Measurements from ENCODE around the gene NUCB1. TPM values are rescaled to one million over a fixed set of nuclear protein-coding genes. Genes with fewer than 3 reads are reported as not detected.

Gene NUCB1
- total RNA-seq, 2 experiments from 2014 or later: 73.7 to 77.0 TPM

GRCh38 chr19:48969276-48970138, 69.4 kb downstream of the NUCB1 start:
- Mint-ChIP-seq H3K27me3 (no peaks in the 10 kb centered on the region), H3K27ac (no peak overlapping the region), H3K4me3 (no peak overlapping the region), H3K36me3 (ENCODE audit: low read depth) (peaks cover 65% of the 10 kb centered on the region), H3K9me3 (no peaks in the 10 kb centered on the region), H3K4me1 (ENCODE audit: low read depth) (peaks cover 27% of the 10 kb centered on the region)
- H3K36me3 ChIP-seq (ENCODE audit: insufficient read depth, low read length): peaks cover 55% of the 10 kb centered on the region
- DNase-seq: peak in 1 of 14 experiments; percentile 37
- no peak for ATAC-seq (ENCODE audit: poor library complexity)
- POLR2A ChIA-PET: interaction anchor here (1.4 kb wide), 1 partner anchor 11 kb away, joined by 3 read pairs; no protein-coding TSS in a partner anchor
- H3K27ac ChIP-seq (ENCODE audit: low read depth in 1 of 2, low read length in 2 of 2): no peak overlapping the region
- peaks cover 0 to 2% of the 10 kb centered on the region in 2 experiments for H3K27me3 ChIP-seq (ENCODE audit: control insufficient read depth in 1 of 2, insufficient read depth in 2 of 2, low read length in 2 of 2)
- peaks cover 0 to 3% of the 10 kb centered on the region in 2 experiments for H3K9me3 ChIP-seq (ENCODE audit: control insufficient read depth in 1 of 2, insufficient read depth in 1 of 2, low read length in 2 of 2)
- intact Hi-C loops (cut with DNase I, micrococcal nuclease): loop anchor here (2.0 to 5.0 kb wide), 6 partner anchors 37 to 322 kb away; partner anchors contain the start of genes CA11 (in 1 of the 2), DHDH (in 1 of the 2) and PPP1R15A (in 1 of the 2)
- no peak overlapping the region for H3K4me3 ChIP-seq (ENCODE audit: low read length)
- CTCF ChIA-PET: interaction anchor here (1.1 to 2.6 kb wide), 4 partner anchors 69 to 181 kb away, joined by 9 to 31 read pairs (median 12); partner anchors contain the start of genes HSD17B14 and NUCB1
- TF ChIP-seq, protein P1, sequence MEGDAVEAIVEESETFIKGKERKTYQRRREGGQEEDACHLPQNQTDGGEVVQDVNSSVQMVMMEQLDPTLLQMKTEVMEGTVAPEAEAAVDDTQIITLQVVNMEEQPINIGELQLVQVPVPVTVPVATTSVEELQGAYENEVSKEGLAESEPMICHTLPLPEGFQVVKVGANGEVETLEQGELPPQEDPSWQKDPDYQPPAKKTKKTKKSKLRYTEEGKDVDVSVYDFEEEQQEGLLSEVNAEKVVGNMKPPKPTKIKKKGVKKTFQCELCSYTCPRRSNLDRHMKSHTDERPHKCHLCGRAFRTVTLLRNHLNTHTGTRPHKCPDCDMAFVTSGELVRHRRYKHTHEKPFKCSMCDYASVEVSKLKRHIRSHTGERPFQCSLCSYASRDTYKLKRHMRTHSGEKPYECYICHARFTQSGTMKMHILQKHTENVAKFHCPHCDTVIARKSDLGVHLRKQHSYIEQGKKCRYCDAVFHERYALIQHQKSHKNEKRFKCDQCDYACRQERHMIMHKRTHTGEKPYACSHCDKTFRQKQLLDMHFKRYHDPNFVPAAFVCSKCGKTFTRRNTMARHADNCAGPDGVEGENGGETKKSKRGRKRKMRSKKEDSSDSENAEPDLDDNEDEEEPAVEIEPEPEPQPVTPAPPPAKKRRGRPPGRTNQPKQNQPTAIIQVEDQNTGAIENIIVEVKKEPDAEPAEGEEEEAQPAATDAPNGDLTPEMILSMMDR (IDR thresholded peaks at IDR 0.05): no peak
- H3K4me1 ChIP-seq (ENCODE audit: insufficient read depth, low read length): peaks cover 29% of the 10 kb centered on the region

- Histone ChIP-seq H3K36me3 (ENCODE audit: insufficient read depth, low read length) (peaks cover 60% of the 10 kb centered on the region), H3K27me3 (ENCODE audit: control insufficient read depth in 1 of 2, insufficient read depth in 2 of 2, low read length in 2 of 2) (peaks cover 0 to under 1% of the 10 kb centered on the region in 2 experiments), H3K9me3 (ENCODE audit: control insufficient read depth in 1 of 2, insufficient read depth in 1 of 2, low read length in 2 of 2) (peaks cover 0 to 3% of the 10 kb centered on the region in 2 experiments), H3K4me1 (ENCODE audit: insufficient read depth, low read length) (peaks cover 21% of the 10 kb centered on the region), H3K27ac (ENCODE audit: low read depth in 1 of 2, low read length in 2 of 2) (no peak overlapping the region), H3K4me3 (ENCODE audit: low read length) (no peak overlapping the region)
- Mint-ChIP-seq H3K36me3 (ENCODE audit: low read depth) (peaks cover 63% of the 10 kb centered on the region), H3K4me3 (no peak overlapping the region), H3K9me3 (no peaks in the 10 kb centered on the region), H3K27me3 (no peaks in the 10 kb centered on the region), H3K4me1 (ENCODE audit: low read depth) (peaks cover 19% of the 10 kb centered on the region), H3K27ac (no peak overlapping the region)
- TF ChIP-seq, protein P1 (IDR thresholded peaks at IDR 0.05): no peak
- intact Hi-C loops (cut with DNase I, micrococcal nuclease): loop anchor here (2.0 to 5.0 kb wide), 4 partner anchors 38 to 175 kb away; partner anchors contain the start of genes DHDH (in 1 of the 2) and PPP1R15A (in 1 of the 2)
- CTCF ChIA-PET: interaction anchor here (0.5 to 2.6 kb wide), 28 partner anchors 8 to 336 kb away, joined by 3 to 31 read pairs (median 4); partner anchors contain the start of genes DHDH, GYS1, HSD17B14 and NUCB1
- ATAC-seq (ENCODE audit: poor library complexity) (no peak), DNase-seq (no peak)
- POLR2A ChIA-PET: interaction anchor here (0.7 to 1.4 kb wide), 7 partner anchors 8 to 175 kb away, joined by 3 to 9 read pairs (median 5); partner anchors contain the start of genes GYS1 and RUVBL2
Observed at GRCh38 chr19:48970139-48970766, 70.1 kb downstream of the NUCB1 start.

DNA sequence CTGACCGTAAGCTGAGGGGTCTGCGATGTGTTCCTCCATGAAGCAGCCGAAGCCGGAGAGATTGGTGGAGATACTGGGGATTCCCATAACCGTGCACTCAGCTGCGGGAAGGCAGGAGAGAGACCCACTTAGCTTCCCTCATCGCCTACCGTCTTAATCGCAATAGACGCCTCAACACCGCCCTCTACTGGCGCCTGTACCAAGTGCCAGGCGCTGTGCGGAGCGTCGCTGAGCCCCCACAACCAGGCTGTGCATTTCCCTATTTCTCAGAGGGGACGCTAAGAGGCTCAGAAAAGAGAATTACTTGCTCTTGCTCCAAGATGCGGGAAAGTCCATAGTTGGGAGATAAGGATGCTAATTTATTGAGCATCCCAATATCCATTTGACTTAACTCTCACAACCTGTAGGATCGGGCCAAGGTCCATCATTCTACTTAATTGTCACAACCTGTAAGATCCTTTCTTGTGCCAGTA, 70.8 kb downstream of the NUCB1 start:
- intact Hi-C loops (cut with DNase I, micrococcal nuclease): loop anchor here (1.0 to 5.0 kb wide), 5 partner anchors 39 to 183 kb away; partner anchors contain the start of genes DHDH (in 1 of the 2) and PPP1R15A (in 1 of the 2)
- DNase-seq (peak; percentile 68 to 92 (median 79)), ATAC-seq (ENCODE audit: poor library complexity) (peak; percentile 95)
- peaks cover 60% of the 10 kb centered on the region for H3K36me3 ChIP-seq (ENCODE audit: insufficient read depth, low read length)
- POLR2A ChIA-PET: interaction anchor here (0.7 to 1.4 kb wide), 7 partner anchors 9 to 176 kb away, joined by 3 to 9 read pairs (median 5); partner anchors contain the start of genes GYS1 and RUVBL2
- peak overlapping the region; percentile 16 for H3K27ac Mint-ChIP-seq
- peaks cover 18% of the 10 kb centered on the region for H3K4me1 ChIP-seq (ENCODE audit: insufficient read depth, low read length)
- H3K27me3 Mint-ChIP-seq: no peaks in the 10 kb centered on the region
- no peak overlapping the region for H3K27ac ChIP-seq (ENCODE audit: low read depth in 1 of 2, low read length in 2 of 2)
- H3K4me3 Mint-ChIP-seq: peak overlapping the region; percentile 21
- H3K27me3 ChIP-seq (ENCODE audit: control insufficient read depth in 1 of 2, insufficient read depth in 2 of 2, low read length in 2 of 2): no peaks in the 10 kb centered on the region
- peaks cover 58% of the 10 kb centered on the region for H3K36me3 Mint-ChIP-seq (ENCODE audit: low read depth)
- TF ChIP-seq, protein P1 (IDR thresholded peaks at IDR 0.05): peak; percentile 95
- CTCF ChIA-PET: interaction anchor here (0.5 to 2.6 kb wide), 28 partner anchors 8 to 337 kb away, joined by 3 to 31 read pairs (median 4); partner anchors contain the start of genes DHDH, GYS1, HSD17B14 and NUCB1
- H3K9me3 Mint-ChIP-seq: no peaks in the 10 kb centered on the region
- H3K9me3 ChIP-seq (ENCODE audit: control insufficient read depth in 1 of 2, insufficient read depth in 1 of 2, low read length in 2 of 2): peaks cover 0 to 3% of the 10 kb centered on the region in 2 experiments
- H3K4me3 ChIP-seq (ENCODE audit: low read length): no peak overlapping the region
- peaks cover 12% of the 10 kb centered on the region for H3K4me1 Mint-ChIP-seq (ENCODE audit: low read depth)

Measured in CD4-positive, alpha-beta T cell (primary cell).